HG03342 (cell line): Measurements from ENCODE around the gene STX2.
"Not testable (repeated sequence)": the region's sequence is repeated elsewhere in the genome, so short reads cannot be mapped to it uniquely, and the experiment has no call there.

Experiments used
- ATAC-seq: cut with Tn5 transposase; IDR thresholded peaks from one replicate; pipeline ENCODE4 v1.9.1; 2021; ENCODE audit warnings: mild to moderate bottlenecking, moderate library complexity; ENCODE audit not compliant: unreplicated experiment

Gene STX2

DNA sequence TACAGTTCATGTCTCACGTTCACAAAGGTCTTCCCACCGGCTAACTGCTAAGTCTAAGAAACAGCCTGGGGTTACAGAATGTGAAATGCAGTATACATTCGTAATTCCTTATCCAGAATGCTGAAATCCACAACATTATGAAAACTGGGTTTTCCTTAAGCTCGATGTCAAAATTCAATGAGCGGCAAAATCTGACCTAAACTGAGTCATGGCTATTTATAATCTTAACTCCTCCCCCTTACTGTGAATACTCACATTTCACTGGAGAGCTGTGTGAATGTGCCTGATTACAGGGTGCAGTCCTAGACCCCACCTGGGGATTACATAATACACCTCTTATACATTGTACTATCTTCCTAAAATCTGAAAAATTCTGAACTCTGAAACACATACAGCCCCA lies 35.3 kb downstream of the STX2 start:
- no peak for ATAC-seq

- no peak for ATAC-seq
These were observed 38.7 kb downstream of the STX2 start for GRCh38 chr12:130800312-130800711.

DNA sequence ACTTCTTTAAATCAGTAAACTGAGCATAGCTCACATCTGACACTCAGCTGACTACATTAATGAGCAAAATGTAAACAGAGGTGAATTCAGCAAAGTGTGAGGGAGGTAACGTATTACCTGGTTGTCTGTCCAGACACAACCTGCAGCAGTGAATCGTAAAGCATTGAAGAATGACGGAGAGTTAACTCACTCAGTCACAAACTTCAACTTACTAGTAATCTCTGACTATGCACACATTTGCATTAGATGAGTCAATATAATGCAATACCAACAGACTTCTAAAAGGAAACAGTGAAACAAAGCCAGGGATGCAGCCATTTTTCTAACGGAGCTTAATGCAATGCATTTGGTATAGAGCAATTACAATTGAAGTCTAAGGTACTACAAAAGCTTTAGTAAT lies 40.0 kb downstream of the STX2 start:
- no peak for ATAC-seq

GRCh38 chr12:130796985-130797686 lies 41.9 kb downstream of the STX2 start:
- peak; percentile 85 for ATAC-seq

GRCh38 chr12:130795906-130796305 lies 43.1 kb downstream of the STX2 start:
- no peak for ATAC-seq

GRCh38 chr12:130793554-130793849 lies 45.5 kb downstream of the STX2 start:
- ATAC-seq = no peak

GRCh38 chr12:130792821-130793553 lies 46.1 kb downstream of the STX2 start:
- no peak for ATAC-seq

- no peak for ATAC-seq
These were observed 47.4 kb downstream of the STX2 start for GRCh38 chr12:130791629-130792028.

DNA sequence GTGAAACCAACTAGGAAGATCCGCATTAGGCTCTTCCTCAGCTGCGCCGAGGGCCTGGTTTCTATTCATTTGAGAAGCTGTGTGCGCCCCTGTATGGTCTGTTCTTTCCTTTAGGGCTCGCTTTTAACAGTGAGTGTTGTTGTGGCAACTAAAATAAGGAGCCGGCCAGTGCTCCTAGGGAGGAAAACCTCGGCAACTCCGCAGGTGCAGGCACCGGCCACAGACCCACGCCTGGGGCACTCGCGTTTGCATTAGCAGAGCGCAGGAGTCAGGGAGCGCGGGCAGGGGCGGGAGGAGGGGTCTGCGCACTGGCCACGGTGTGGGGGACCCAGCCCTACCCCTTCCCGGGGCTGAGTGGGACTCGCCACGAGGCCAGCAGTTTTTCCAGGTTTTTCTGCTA lies 50.5 kb downstream of the STX2 start:
- ATAC-seq = no peak

DNA sequence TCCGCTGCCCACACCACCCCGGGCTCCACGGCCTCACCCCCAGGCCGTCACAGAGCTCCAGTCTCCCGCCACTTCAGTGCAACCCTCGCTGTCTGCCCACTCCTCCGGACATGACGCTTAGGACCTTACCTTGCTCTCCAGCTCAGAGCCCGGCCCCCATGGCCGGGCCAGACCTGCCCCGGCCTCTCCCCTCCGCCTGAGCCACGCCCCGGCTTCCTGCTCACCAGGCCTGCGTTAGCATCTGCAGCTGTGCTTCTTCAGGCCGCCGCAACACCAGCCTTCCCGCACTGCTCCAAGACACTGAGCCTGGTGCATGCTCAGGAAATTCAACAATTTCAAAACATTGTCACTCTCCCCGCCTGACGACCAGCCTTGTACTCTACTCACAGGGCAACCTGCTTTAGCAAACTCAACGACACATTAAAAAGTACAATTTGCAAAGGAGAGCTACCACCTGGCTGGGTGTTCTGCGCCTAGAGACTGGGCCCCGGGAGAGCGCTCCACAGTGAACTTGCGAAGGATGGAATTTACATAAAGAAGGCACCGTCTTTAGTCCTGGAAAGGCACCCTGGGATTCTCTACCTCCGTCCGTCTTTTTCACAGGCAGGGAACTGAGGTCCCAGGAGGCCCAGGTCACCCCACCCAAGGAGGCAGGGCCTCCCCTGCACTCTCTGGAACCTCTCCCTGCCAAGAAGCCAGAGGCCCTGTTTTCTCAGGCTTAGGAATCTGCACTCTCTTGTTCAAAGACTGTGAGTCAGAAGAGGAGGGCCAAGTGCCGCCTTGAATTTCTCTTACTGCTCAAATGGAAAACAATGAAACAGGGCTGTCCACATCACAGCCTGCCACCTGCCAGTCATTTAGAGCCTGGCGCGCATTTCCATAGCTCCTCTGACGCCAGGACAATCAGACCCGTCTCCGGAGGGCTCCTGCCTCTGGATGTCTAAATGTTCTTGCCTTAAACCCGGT lies 51.3 kb downstream of the STX2 start:
- no peak for ATAC-seq

GRCh38 chr12:130787041-130787440 lies 52.0 kb downstream of the STX2 start:
- no peak for ATAC-seq

DNA sequence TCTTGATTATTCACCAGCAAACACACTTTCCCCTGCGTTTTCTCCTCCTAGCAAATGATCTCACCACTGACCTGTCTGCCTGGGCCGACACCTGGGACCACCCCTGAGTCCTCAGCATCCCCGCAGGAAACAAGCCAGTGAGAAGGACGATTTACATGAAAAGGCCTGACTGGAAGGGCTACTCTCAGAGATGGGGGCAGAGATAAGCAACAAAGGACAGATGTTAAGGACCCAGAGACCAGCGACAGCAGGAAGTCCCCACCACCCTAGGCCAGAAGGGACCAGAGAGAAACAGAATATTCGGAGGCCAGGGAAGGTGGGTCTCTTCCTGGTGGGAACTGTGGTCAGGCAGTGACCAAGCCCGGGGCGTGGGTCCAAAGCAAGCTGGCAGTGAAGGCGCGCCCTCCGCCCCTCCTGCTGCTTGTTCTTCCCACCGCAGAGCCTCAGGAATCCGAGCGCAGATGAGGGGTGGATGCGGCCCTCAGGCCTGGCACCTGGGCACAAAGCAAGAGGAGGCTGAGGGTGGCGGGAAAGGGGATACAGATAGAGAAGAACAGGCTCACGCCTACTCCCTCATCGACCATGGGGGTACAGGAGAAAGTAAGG lies 55.8 kb downstream of the STX2 start:
- no peak for ATAC-seq

- ATAC-seq = not testable (repeated sequence)
These were observed 56.8 kb downstream of the STX2 start for GRCh38 chr12:130782245-130782644.

DNA sequence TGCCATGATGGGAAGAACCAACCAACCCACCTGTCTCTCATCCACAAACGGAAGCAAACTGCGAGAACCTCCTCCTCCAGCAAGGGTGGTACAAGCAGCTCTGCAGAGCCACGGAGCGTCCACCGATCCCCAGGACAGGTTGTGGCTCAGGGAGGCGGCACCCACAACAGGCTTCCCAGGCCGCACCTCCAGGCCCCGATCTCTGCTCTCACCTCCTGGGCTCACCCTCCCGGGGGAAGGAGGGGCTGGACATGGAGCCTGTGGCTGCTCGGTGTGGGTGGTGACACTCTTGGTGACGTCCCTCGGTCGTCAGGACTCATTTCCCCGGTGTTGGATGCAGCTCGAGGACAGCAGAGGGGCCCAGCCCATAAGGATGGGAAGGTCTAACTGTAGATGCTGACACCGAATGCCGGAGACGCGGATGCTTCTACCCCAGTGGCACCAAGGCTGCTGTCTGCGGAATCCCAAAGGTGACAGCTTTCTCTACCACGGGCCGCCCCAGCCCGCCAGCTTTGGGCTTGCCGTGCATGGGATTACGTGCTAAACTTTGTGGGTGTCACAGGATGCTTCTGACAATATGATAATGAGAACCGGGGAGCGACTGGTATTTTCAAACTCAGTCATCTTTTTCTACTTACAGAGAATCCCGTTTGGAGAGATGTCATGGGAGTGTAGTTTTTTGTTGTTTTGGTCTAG lies 58.0 kb downstream of the STX2 start:
- ATAC-seq = no peak

DNA sequence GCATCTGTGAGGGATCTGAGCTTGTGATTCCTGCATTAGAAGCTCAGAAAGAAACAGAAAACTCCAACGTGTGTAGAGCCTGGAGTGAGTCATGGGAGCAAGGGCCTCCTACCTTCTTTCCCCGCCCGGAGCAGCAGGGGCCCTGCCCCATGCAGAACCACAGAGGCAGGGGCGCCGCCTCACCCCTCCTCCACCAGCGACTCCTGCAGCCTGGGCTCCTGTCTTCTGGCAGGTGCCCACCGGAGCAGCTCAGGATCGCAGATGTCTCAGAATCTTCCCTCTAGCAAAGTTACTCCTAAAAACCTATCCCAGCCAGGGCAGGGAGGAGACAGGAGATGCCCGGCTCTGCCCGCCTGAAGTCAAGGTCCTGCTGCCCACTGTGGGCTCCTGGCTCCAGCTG lies 58.7 kb downstream of the STX2 start:
- ATAC-seq = no peak

- no peak for ATAC-seq
These were observed 60.3 kb downstream of the STX2 start for GRCh38 chr12:130778776-130779175.

DNA sequence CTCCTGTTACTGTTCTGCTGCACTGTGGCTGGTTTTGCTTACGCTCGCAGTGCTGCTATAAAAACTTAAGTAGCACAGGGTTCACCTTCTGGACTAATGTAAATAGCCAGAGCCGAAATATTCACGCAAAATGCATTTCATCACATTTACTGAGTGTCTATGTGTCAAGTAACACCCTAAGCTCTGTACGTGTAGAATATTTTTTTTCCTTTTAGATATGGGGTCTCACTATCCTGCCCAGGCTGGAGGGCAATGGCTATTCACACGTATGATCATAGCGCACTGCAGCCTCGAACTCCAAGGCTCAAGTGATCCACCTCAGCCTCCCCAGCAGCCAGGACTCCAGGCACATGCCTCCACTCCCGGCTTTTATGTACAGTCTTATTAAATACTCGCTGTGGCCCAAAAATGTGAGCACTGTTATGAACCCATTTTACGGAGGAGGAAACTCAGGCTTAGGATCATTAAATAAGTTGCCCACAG lies 62.2 kb downstream of the STX2 start:
- no peak for ATAC-seq

DNA sequence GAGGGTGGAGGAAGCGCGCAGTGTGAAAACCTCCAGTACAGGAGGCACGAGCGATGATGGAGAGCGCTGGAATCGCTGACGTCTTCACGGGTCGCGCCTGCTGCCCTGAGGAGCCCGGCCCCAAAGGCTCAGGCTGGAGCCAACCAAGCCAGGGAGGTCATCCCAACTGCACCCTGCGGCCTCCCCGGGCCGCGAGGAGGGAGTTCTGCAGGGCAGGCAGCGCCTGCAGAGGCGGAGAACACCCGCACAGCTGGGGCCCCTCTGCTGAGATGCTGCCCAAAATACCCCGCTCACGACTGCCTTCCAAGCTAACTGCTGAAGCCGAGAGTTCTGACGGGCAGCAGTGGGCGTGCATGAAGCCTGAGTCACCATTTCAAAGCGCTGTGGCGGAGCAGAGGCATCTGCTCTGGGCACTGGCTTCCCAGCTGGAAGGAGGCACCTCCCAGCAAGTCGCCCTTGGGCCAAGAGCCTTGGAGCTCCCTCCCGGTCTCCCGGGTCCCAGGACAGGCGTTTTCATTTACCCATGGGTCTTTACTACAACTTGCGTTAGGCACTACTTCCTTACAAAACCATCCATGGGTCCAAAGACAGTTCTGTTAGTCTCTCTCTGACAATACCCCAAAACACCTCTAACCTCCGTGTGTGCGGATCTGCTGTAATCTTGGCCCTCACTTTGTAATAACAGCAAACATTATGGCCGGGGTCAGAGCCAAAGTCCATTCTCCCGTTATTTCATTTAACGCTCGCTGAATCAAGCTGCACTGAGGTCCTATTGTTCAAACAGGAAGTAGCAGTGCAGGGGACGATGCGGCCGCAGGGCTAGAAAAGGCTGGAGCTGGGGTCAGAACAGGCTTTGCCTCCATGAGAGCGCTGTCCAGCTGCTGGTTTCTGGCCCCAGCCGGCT lies 62.8 kb downstream of the STX2 start:
- peak; percentile 53 for ATAC-seq

DNA sequence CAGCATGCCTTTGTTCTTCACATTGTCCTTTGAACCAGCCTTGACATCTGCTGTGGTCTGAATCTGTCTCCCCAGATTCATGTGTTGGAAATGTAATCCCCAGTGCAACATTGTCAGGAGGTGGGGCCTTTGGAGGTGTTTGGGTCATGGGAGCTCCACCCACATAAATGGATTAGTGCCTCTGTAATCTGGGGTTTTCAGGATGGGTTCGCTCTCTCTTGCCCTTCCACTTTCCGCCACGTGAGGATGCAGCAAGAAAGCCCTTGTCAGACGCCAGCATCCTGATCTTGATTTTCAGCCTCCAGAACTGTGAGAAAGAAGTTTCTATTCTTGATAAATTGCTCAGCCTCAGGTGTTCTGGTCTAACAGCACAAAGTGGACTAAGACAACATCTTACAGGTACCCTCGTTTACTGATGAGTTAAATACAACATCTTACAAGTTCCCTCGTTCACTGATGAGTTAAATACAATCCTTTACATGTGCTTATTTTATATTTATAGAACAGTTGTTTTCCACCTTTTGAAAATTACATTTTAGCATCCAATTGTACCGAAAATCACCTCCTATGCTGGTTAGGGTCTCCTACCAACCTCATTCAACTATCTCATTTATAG lies 68.5 kb downstream of the STX2 start:
- no peak for ATAC-seq
